ENCODE results near the gene ZNF618. TPM values are rescaled to one million over a fixed set of nuclear protein-coding genes. Genes with fewer than 3 reads are reported as not detected.

Gene ZNF618
- total and polyA plus RNA-seq, 8 donors = 1.2 to 19.8 (median 5.3) TPM

GRCh38 chr9:113863345-113863744 is 12.8 kb upstream of the ZNF618 start:
- TF ChIP-seq EP300 (IDR thresholded peaks at IDR 0.05) = no peak
- no peak for TF ChIP-seq POLR2A (IDR thresholded peaks at IDR 0.05)
- TF ChIP-seq CTCF (IDR thresholded peaks at IDR 0.05) = no peak
- TF ChIP-seq POLR2AphosphoS5 (IDR thresholded peaks at IDR 0.05) = no peak
- no peaks in the 10 kb centered on the region for H3K27me3 ChIP-seq
- no peak overlapping the region for H3K27ac ChIP-seq
- H3K9me3 ChIP-seq = no peaks in the 10 kb centered on the region
- no peak overlapping the region for H3K4me3 ChIP-seq
- no peak for DNase-seq
- WGBS, 5 donors = 86 to 95% (median 92%) methylated on average over 2 of the region's 2 CpGs
- no peaks in the 10 kb centered on the region for H3K36me3 ChIP-seq
- intact Hi-C loops (cut with DNase I; ENCODE audit: low total_unique reads) = no loop called here
- H3K4me1 ChIP-seq = no peaks in the 10 kb centered on the region

GRCh38 chr9:113868501-113868900 is 7.6 kb upstream of the ZNF618 start:
- 75 to 83% (median 81%) methylated on average over 3 of the region's 3 CpGs for WGBS, 5 donors
- no peak for TF ChIP-seq CTCF (IDR thresholded peaks at IDR 0.05)
- no peak for TF ChIP-seq POLR2AphosphoS5 (IDR thresholded peaks at IDR 0.05)
- no peak for TF ChIP-seq EP300 (IDR thresholded peaks at IDR 0.05)
- no peak for TF ChIP-seq POLR2A (IDR thresholded peaks at IDR 0.05)
- Histone ChIP-seq H3K36me3 (no peaks in the 10 kb centered on the region), H3K27me3 (no peaks in the 10 kb centered on the region), H3K9me3 (no peaks in the 10 kb centered on the region), H3K4me3 (no peak overlapping the region), H3K4me1 (no peaks in the 10 kb centered on the region), H3K27ac (no peak overlapping the region)
- intact Hi-C loops (cut with DNase I; ENCODE audit: low total_unique reads) = no loop called here
- no peak for DNase-seq

GRCh38 chr9:113872485-113873143 is 3.5 kb upstream of the ZNF618 start:
- no peak for TF ChIP-seq EP300 (IDR thresholded peaks at IDR 0.05)
- no peak for TF ChIP-seq POLR2A (IDR thresholded peaks at IDR 0.05)
- TF ChIP-seq CTCF (IDR thresholded peaks at IDR 0.05) = no peak
- no peak for TF ChIP-seq POLR2AphosphoS5 (IDR thresholded peaks at IDR 0.05)

GRCh38 chr9:113873446-113873845 is 2.7 kb upstream of the ZNF618 start:
- no peak overlapping the region for H3K27ac ChIP-seq
- no peaks in the 10 kb centered on the region for H3K27me3 ChIP-seq
- intact Hi-C loops (cut with DNase I; ENCODE audit: low total_unique reads) = no loop called here
- TF ChIP-seq POLR2A (IDR thresholded peaks at IDR 0.05) = no peak
- TF ChIP-seq POLR2AphosphoS5 (IDR thresholded peaks at IDR 0.05) = no peak
- TF ChIP-seq EP300 (IDR thresholded peaks at IDR 0.05) = no peak
- TF ChIP-seq CTCF (IDR thresholded peaks at IDR 0.05) = no peak
- no peaks in the 10 kb centered on the region for H3K36me3 ChIP-seq
- no peak overlapping the region for H3K4me3 ChIP-seq
- WGBS, 5 donors = 86 to 100% (median 90%) methylated on average over 1 to 5 of the region's 5 CpGs
- no peak for DNase-seq
- H3K4me1 ChIP-seq = peaks cover 0 to 24% (median 14%) of the 10 kb centered on the region in 4 donors
- H3K9me3 ChIP-seq = no peaks in the 10 kb centered on the region

More at GRCh38 chr9:113872485-113873143, 3.5 kb upstream of the ZNF618 start:
- Histone ChIP-seq H3K27ac (no peak overlapping the region), H3K4me3 (no peak overlapping the region), H3K4me1 (peaks cover 0 to 16% (median 8%) of the 10 kb centered on the region in 4 donors), H3K27me3 (no peaks in the 10 kb centered on the region), H3K36me3 (no peaks in the 10 kb centered on the region), H3K9me3 (no peaks in the 10 kb centered on the region)
- no peak for DNase-seq
- 82 to 90% (median 85%) methylated on average over 10 of the region's 10 CpGs for WGBS, 5 donors
- intact Hi-C loops (cut with DNase I; ENCODE audit: low total_unique reads) = no loop called here

All from stomach (tissue), 9 donors.